Fibroblast of villous mesenchyme (primary cell): Measurements from ENCODE around the gene ZNF236. TPM values are rescaled to one million over a fixed set of nuclear protein-coding genes. Genes with fewer than 3 reads are reported as not detected.

Experiments
- DNase-seq: peaks from one replicate; pipeline ENCODE4 v3.0.0-alpha.2; 2010; ENCODE audit warnings: low read depth
- H3K4me3 ChIP-seq: 2 replicates; pipeline ENCODE4 v1.5.1; 2011; ENCODE audit warnings: low read depth, mild to moderate bottlenecking, low read length
- total RNA-seq: library from RNA; depleted of rRNA; stranded (reverse); fragments of >200 nt; gene quantifications from 2 replicates; pipeline ENCODE4 v1.2.3, GENCODE V29; 2012
- TF ChIP-seq, protein P1 (sequence below): IDR thresholded peaks from 2 replicates; pipeline ENCODE4 v1.5.1; 2012; ENCODE audit warnings: low read depth, mild to moderate bottlenecking, low read length; ENCODE audit not compliant: insufficient read depth

Gene ZNF236
- total RNA-seq, 1 donor, result 12.5 TPM

GRCh38 chr18:76996429-76996828, 174.1 kb downstream of the ZNF236 start:
- no peak overlapping the region for H3K4me3 ChIP-seq
- TF ChIP-seq, protein P1, sequence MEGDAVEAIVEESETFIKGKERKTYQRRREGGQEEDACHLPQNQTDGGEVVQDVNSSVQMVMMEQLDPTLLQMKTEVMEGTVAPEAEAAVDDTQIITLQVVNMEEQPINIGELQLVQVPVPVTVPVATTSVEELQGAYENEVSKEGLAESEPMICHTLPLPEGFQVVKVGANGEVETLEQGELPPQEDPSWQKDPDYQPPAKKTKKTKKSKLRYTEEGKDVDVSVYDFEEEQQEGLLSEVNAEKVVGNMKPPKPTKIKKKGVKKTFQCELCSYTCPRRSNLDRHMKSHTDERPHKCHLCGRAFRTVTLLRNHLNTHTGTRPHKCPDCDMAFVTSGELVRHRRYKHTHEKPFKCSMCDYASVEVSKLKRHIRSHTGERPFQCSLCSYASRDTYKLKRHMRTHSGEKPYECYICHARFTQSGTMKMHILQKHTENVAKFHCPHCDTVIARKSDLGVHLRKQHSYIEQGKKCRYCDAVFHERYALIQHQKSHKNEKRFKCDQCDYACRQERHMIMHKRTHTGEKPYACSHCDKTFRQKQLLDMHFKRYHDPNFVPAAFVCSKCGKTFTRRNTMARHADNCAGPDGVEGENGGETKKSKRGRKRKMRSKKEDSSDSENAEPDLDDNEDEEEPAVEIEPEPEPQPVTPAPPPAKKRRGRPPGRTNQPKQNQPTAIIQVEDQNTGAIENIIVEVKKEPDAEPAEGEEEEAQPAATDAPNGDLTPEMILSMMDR, result no peak
- DNase-seq, result no peak

DNA sequence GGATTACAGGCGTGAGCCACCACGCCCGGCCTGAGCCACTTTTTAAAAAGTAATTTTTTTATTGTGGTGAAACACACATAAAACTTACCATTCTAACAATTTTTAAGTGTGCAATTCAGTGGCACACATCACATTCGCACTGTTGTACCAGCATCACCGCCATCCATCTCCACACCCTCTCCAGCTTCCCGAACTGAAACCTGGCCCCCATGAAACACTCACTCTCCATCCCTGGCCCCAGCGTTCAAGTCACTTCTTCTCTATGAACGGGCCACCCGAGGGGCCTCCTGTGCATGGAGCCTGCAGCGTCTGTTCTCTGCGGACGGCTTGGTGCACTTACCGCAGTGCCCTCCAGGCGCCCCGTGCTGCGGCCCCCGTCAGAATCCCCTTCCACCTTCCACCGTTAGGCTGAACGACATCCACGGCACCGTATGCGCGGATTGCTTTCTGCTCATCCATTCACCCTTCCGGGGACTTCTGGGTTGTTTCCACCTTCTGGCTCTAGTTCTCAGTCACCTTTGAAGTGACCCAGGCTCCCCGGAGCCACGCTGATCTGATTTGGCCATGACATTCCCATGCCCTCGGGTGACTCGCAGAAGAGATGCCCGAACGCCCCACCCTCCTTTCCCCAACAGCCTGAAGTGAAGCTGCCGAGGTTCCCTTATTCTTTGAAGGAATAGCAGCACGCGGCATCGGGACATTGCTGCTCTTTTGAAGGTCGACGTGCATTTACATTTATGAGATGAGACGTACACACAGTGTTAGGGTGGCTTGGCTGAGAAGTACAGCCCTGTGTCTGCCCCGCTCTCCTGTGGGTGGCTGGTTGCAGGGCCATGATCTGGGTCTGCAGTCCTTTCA, 175.8 kb downstream of the ZNF236 start:
- TF ChIP-seq, protein P1, result no peak
- H3K4me3 ChIP-seq, result no peak overlapping the region
- DNase-seq, result no peak

DNA sequence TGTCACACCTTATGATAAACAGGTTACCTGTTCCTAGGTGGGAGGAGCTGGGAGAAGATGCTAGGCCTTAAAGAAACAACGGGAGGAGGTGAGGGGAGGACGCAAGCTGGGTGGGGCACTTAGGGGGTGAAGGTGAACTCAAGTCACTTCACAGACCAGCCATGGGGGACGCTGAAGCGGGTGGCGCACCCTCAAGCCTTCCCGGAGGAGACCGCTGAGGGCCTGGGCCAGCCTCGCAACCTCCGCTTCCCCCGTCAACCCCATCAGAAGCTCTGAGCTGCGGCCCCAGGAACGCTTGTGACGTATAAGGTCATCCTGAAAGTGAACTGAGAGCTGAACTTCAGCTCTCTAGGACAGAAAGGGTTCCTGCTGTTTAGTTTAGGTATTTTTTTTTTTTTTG, 176.7 kb downstream of the ZNF236 start:
- TF ChIP-seq, protein P1, result no peak
- DNase-seq, result no peak

GRCh38 chr18:77000527-77000926, 178.2 kb downstream of the ZNF236 start:
- peak; percentile 52 for DNase-seq
- TF ChIP-seq, protein P1, result peak; percentile 99
- peak overlapping the region; percentile 28 for H3K4me3 ChIP-seq

More for the DNA sequence above, 176.7 kb downstream of the ZNF236 start:
- no peak overlapping the region for H3K4me3 ChIP-seq

- H3K4me3 ChIP-seq, result no peak overlapping the region
- TF ChIP-seq, protein P1, result no peak
- no peak for DNase-seq
Measured at GRCh38 chr18:77001041-77001440, 178.7 kb downstream of the ZNF236 start.

DNA sequence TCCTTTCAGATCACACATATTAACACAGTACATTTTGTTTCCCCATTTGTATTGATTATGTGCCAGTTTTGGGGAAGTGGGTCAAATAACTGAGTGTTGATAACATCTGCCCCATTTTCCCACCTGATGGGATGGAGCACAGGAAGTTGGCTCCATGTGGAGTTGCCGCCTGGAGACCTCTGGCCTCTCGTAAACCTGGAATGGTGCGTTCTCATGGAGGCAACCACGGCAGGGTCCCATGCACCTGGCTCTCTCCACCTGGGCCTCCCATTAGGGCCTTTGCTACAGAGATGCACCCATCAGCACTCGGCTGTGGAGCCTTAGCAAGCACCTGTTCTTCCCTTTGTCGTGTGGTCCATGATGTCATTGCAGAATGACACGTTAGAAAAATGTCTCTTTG, 179.6 kb downstream of the ZNF236 start:
- DNase-seq, result no peak
- no peak overlapping the region for H3K4me3 ChIP-seq
- TF ChIP-seq, protein P1, result no peak

- DNase-seq, result no peak
- TF ChIP-seq, protein P1, result no peak
- no peak overlapping the region for H3K4me3 ChIP-seq
Measured at GRCh38 chr18:77002496-77002895, 180.1 kb downstream of the ZNF236 start.
